SK-N-SH (cell line): Measurements from ENCODE around the gene TRIOBP.

Experiments used
- CTCF ChIP-seq: fragments of 200-600 bp; sonication (generic); IDR thresholded peaks from 2 replicates; pipeline ENCODE4 v1.6.1; 2017; ENCODE audit warnings: antibody characterized with exemption, mild to moderate bottlenecking, moderate library complexity
- EP300 ChIP-seq, 2 experiments: IDR thresholded peaks; 2 replicates each; pipeline versions ENCODE4 v1.4.0 to v1.6.1; 2012; ENCODE audit warnings: borderline replicate concordance in 1 of 2, low read depth in 1 of 2, low read length in 1 of 2
- EZH2phosphoT487 ChIP-seq: fragments of 200-600 bp; sonication (generic); IDR thresholded peaks from 2 replicates; pipeline ENCODE4 v1.6.1; 2017; ENCODE audit warnings: low read depth, mixed run types, mild to moderate bottlenecking, antibody characterized with exemption, moderate library complexity, borderline replicate concordance
- GABPA ChIP-seq: IDR thresholded peaks from 2 replicates; pipeline ENCODE4 v1.4.0; 2012; ENCODE audit warnings: low read depth, mild to moderate bottlenecking
- MAX ChIP-seq: IDR thresholded peaks from 2 replicates; pipeline ENCODE4 v1.4.0; 2012; ENCODE audit warnings: low read depth
- NRF1 ChIP-seq: IDR thresholded peaks from 2 replicates; pipeline ENCODE4 v1.6.1; 2012; ENCODE audit warnings: low read depth, mild to moderate bottlenecking, low read length
- POLR2AphosphoS5 ChIP-seq: IDR thresholded peaks from 2 replicates; pipeline ENCODE4 v1.6.1; 2012; ENCODE audit warnings: low read depth, low read length
- RCOR1 ChIP-seq: fragments of 150-350 bp; IDR thresholded peaks from 2 replicates; pipeline ENCODE4 v1.6.1; 2017; ENCODE audit warnings: antibody characterized with exemption, low read length
- REST ChIP-seq: IDR thresholded peaks from 2 replicates; pipeline ENCODE4 v1.6.1; 2012; ENCODE audit warnings: mild to moderate bottlenecking, low read depth, low read length, moderate library complexity
- USF1 ChIP-seq: IDR thresholded peaks from 2 replicates; pipeline ENCODE4 v1.4.0; 2012; ENCODE audit warnings: low read depth, borderline replicate concordance

GRCh38 chr22:37715760-37716159 lies 18.9 kb downstream of the TRIOBP start:
- TF ChIP-seq EZH2phosphoT487 (no peak), CTCF (no peak), REST (no peak), POLR2AphosphoS5 (no peak), GABPA (no peak), EP300 (IDR thresholded peaks at IDR 0.05; ENCODE audit: borderline replicate concordance in 1 of 2, low read depth in 1 of 2, low read length in 1 of 2) (no peak), RCOR1 (no peak), USF1 (no peak), MAX (no peak), NRF1 (no peak)
